Measurements from ENCODE around the gene HAND1.

Gene HAND1

GRCh38 chr5:154506049-154506715, 28.2 kb upstream of the HAND1 start:
- no peak for DNase-seq (ENCODE audit: low read depth in 3 of 3)

GRCh38 chr5:154505567-154505966, 27.5 kb upstream of the HAND1 start:
- DNase-seq (ENCODE audit: low read depth in 3 of 3) = no peak

- no peak for DNase-seq (ENCODE audit: low read depth in 3 of 3)
Measured at GRCh38 chr5:154503698-154504039, 25.6 kb upstream of the HAND1 start.

GRCh38 chr5:154502180-154502579, 24.2 kb upstream of the HAND1 start:
- DNase-seq (ENCODE audit: low read depth in 3 of 3) = no peak

GRCh38 chr5:154501566-154501965, 23.5 kb upstream of the HAND1 start:
- no peak for DNase-seq (ENCODE audit: low read depth in 3 of 3)

GRCh38 chr5:154498994-154499393, 21.0 kb upstream of the HAND1 start:
- no peak for DNase-seq (ENCODE audit: low read depth in 3 of 3)

- no peak for DNase-seq (ENCODE audit: low read depth in 3 of 3)
Measured at GRCh38 chr5:154498591-154498990, 20.6 kb upstream of the HAND1 start.

GRCh38 chr5:154494036-154494435, 16.0 kb upstream of the HAND1 start:
- DNase-seq (ENCODE audit: low read depth in 3 of 3) = no peak

- DNase-seq (ENCODE audit: low read depth in 3 of 3) = no peak
Measured at GRCh38 chr5:154493274-154493673, 15.2 kb upstream of the HAND1 start.

GRCh38 chr5:154491941-154492340, 13.9 kb upstream of the HAND1 start:
- no peak for DNase-seq (ENCODE audit: low read depth in 3 of 3)

GRCh38 chr5:154487541-154487940, 9.5 kb upstream of the HAND1 start:
- no peak for DNase-seq (ENCODE audit: low read depth in 3 of 3)

GRCh38 chr5:154486427-154486866, 8.4 kb upstream of the HAND1 start:
- no peak for DNase-seq (ENCODE audit: low read depth in 3 of 3)

GRCh38 chr5:154485850-154486426, 7.9 kb upstream of the HAND1 start:
- no peak for DNase-seq (ENCODE audit: low read depth in 3 of 3)

- no peak for DNase-seq (ENCODE audit: low read depth in 3 of 3)
Measured at GRCh38 chr5:154485096-154485491, 7.1 kb upstream of the HAND1 start.

- no peak for DNase-seq (ENCODE audit: low read depth in 3 of 3)
Measured at GRCh38 chr5:154484393-154485095, 6.5 kb upstream of the HAND1 start.

GRCh38 chr5:154483654-154484392, 5.8 kb upstream of the HAND1 start:
- no peak for DNase-seq (ENCODE audit: low read depth in 3 of 3)

- DNase-seq (ENCODE audit: low read depth in 3 of 3) = no peak
Measured at GRCh38 chr5:154482528-154483449, 4.8 kb upstream of the HAND1 start.

GRCh38 chr5:154481584-154482381, 3.8 kb upstream of the HAND1 start:
- no peak for DNase-seq (ENCODE audit: low read depth in 3 of 3)

GRCh38 chr5:154480847-154481246, 2.8 kb upstream of the HAND1 start:
- DNase-seq (ENCODE audit: low read depth in 3 of 3) = no peak

- DNase-seq (ENCODE audit: low read depth in 3 of 3) = no peak
Measured at GRCh38 chr5:154479944-154480750, 2.1 kb upstream of the HAND1 start.
